Mesenteric fat pad (tissue), 1 donor: ENCODE data around the gene LIMS4. TPM values are rescaled to one million over a fixed set of nuclear protein-coding genes. Genes with fewer than 3 reads are reported as not detected.
"Not testable (repeated sequence)": the region's sequence is repeated elsewhere in the genome, so short reads cannot be mapped to it uniquely, and the experiment has no call there.

Experiments
- DNase-seq: peaks from one replicate; pipeline ENCODE4 v3.0.0-alpha.2; 2020; ENCODE audit warnings: low spot score
- total RNA-seq: library from RNA; stranded (reverse); fragmentation: NEBNext Ultra II Directional; extraction: Animal tissue kit (Norgen Biotek cat#: 25700); gene quantifications from one replicate; pipeline ENCODE4 v1.2.1, GENCODE V29; 2021
- donor health status: DM: yes; HTN: yes; CAD: no.

The LIMS4 gene
- total RNA-seq, 1 donor from 2014 or later = 4.9 TPM

GRCh38 chr2:110455080-110455670 lies 17.4 kb downstream of the LIMS4 start:
- not testable (repeated sequence) for DNase-seq

GRCh38 chr2:110450951-110451350 lies 21.7 kb downstream of the LIMS4 start:
- not testable (repeated sequence) for DNase-seq

GRCh38 chr2:110449127-110449947 lies 23.3 kb downstream of the LIMS4 start:
- not testable (repeated sequence) for DNase-seq

- not testable (repeated sequence) for DNase-seq
Observed at GRCh38 chr2:110446644-110447043, 26.0 kb downstream of the LIMS4 start.

GRCh38 chr2:110443305-110444005 lies 29.2 kb downstream of the LIMS4 start:
- not testable (repeated sequence) for DNase-seq

GRCh38 chr2:110441905-110442304 lies 30.7 kb downstream of the LIMS4 start:
- not testable (repeated sequence) for DNase-seq

GRCh38 chr2:110434565-110434964 lies 38.1 kb downstream of the LIMS4 start:
- not testable (repeated sequence) for DNase-seq

GRCh38 chr2:110425725-110426124 lies 46.9 kb downstream of the LIMS4 start:
- DNase-seq = not testable (repeated sequence)

- not testable (repeated sequence) for DNase-seq
Observed at GRCh38 chr2:110424421-110424820, 48.2 kb downstream of the LIMS4 start.

- not testable (repeated sequence) for DNase-seq
Observed at GRCh38 chr2:110423574-110423962, 49.0 kb downstream of the LIMS4 start.

- DNase-seq = not testable (repeated sequence)
Observed at GRCh38 chr2:110422852-110423573, 49.6 kb downstream of the LIMS4 start.

- not testable (repeated sequence) for DNase-seq
Observed at GRCh38 chr2:110420641-110421354, 51.8 kb downstream of the LIMS4 start.

GRCh38 chr2:110407142-110407541 lies 65.5 kb downstream of the LIMS4 start:
- DNase-seq = not testable (repeated sequence)

GRCh38 chr2:110404988-110405387 lies 67.6 kb downstream of the LIMS4 start:
- not testable (repeated sequence) for DNase-seq

- DNase-seq = not testable (repeated sequence)
Observed at GRCh38 chr2:110404246-110404645, 68.4 kb downstream of the LIMS4 start.

GRCh38 chr2:110401001-110401618 lies 71.5 kb downstream of the LIMS4 start:
- DNase-seq = not testable (repeated sequence)

GRCh38 chr2:110399378-110399777 lies 73.2 kb downstream of the LIMS4 start:
- DNase-seq = not testable (repeated sequence)

GRCh38 chr2:110395990-110396389 lies 76.6 kb downstream of the LIMS4 start:
- DNase-seq = not testable (repeated sequence)
